ENCODE results near the gene SEPTIN11. TPM values are rescaled to one million over a fixed set of nuclear protein-coding genes. Genes with fewer than 3 reads are reported as not detected.

SEPTIN11 gene
- total and polyA plus RNA-seq, 2 of the 8 experiments (the other 6 are each of a cell fraction or from before 2014, with no cell fraction given), result 32.2 to 110 TPM

GRCh38 chr4:76958891-76959290, 9.3 kb downstream of the SEPTIN11 start (continued):
- no peak for TF ChIP-seq KDM1A (IDR thresholded peaks at IDR 0.05; ENCODE audit: borderline replicate concordance, low read length)
- TF ChIP-seq ZNF274 (IDR thresholded peaks at IDR 0.05; ENCODE audit: borderline replicate concordance, extremely low read depth, low read length), result no peak
- TF ChIP-seq E2F6 (IDR thresholded peaks at IDR 0.05), result no peak
- no peak for TF ChIP-seq SIN3A (conservative IDR thresholded peaks at IDR 0.05 in 1 of 2, IDR thresholded peaks at IDR 0.05 in 1 of 2; ENCODE audit: low read depth in 1 of 2, low read length in 2 of 2)
